Measurements from ENCODE around the gene NAB2. TPM values are rescaled to one million over a fixed set of nuclear protein-coding genes. Genes with fewer than 3 reads are reported as not detected.

NAB2 gene
- total and polyA plus RNA-seq, 2 donors (not counting 3 experiments of a cell fraction or from before 2014, with no cell fraction given), result 14.6 to 15.9 TPM

DNA sequence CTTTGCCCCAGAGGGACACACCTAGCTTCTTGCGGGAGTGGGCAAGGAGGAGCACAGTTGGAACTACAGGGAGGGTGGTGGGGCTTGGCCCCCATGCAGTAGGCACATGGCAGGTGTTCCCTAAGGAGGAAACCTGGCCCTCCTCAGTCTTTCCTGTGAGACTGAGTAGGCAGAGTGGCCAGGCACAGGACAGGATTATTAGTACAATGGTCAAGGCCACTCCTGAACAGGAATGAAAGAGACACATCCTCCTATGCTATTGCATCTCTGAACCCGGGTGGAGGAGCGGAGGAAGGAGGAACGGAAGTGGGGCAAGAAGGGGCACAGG, 39.8 kb upstream of the NAB2 start:
- BruUV-seq (replicated peaks), result no TSS peak
- dilution Hi-C loops (cut with MboI; ENCODE audit: extremely low pct_ligation_motif_present, low sequenced_read_pairs) (no loop called here), intact Hi-C loops (cut with micrococcal nuclease) (no loop called here)
- ChIA-PET POLR2A (no interaction called here), CTCF (interaction anchor here (1.0 to 1.9 kb wide), 2 partner anchors 15 to 63 kb away, joined by 3 to 8 read pairs; no protein-coding TSS in a partner anchor)
- Histone ChIP-seq H3K9me3 (replicated peaks; ENCODE audit: control insufficient read depth, insufficient read depth, low read length) (no peaks in the 10 kb centered on the region), H3K36me3 (ENCODE audit: control insufficient read depth in 2 of 2, extremely low read depth in 1 of 2, insufficient read depth in 2 of 2, low read length in 2 of 2) (no peaks in the 10 kb centered on the region), H3K9ac (replicated peaks; ENCODE audit: extremely low read depth, insufficient read depth, low read length) (no peak overlapping the region), H3K9me1 (replicated peaks; ENCODE audit: control insufficient read depth, extremely low read depth, insufficient read depth, low read length) (no peaks in the 10 kb centered on the region), H3K4me3 (replicated peaks in 1 of 3; ENCODE audit: insufficient read depth in 1 of 3, low read depth in 1 of 3, low read length in 3 of 3) (no peak overlapping the region), H2AFZ (ENCODE audit: low read depth, low read length) (no peak overlapping the region), H3K79me2 (ENCODE audit: control insufficient read depth, insufficient read depth, low read length) (no peaks in the 10 kb centered on the region), H3K27me3 (ENCODE audit: control insufficient read depth in 2 of 2, insufficient read depth in 2 of 2, low read length in 2 of 2) (peaks cover 5 to 9% of the 10 kb centered on the region in 2 experiments), H4K20me1 (replicated peaks; ENCODE audit: control insufficient read depth, extremely low read depth, insufficient read depth, low read length) (no peaks in the 10 kb centered on the region), H3K27ac (ENCODE audit: insufficient read depth, low read depth, low read length) (no peak overlapping the region), H3K4me2 (ENCODE audit: insufficient read depth, low read length) (no peak overlapping the region), H3K4me1 (ENCODE audit: control insufficient read depth, extremely low read depth, insufficient read depth, low read length) (no peaks in the 10 kb centered on the region)
- TF ChIP-seq EZH2 (IDR thresholded peaks at IDR 0.05; ENCODE audit: borderline replicate concordance, low read depth, low read length, severe bottlenecking) (no peak), MYC (IDR thresholded peaks at IDR 0.05; ENCODE audit: low read depth, low read length) (no peak), POLR2A (IDR thresholded peaks at IDR 0.05; ENCODE audit: low read depth, low read length) (no peak), GATA2 (IDR thresholded peaks at IDR 0.05; ENCODE audit: insufficient read depth, insufficient read length, low read depth, low read length) (no peak), FOS (IDR thresholded peaks at IDR 0.05; ENCODE audit: borderline replicate concordance, insufficient read depth, low read length) (no peak), POLR2AphosphoS5 (IDR thresholded peaks at IDR 0.05; ENCODE audit: insufficient read depth, low read depth, low read length) (no peak), JUN (IDR thresholded peaks at IDR 0.05; ENCODE audit: borderline replicate concordance, insufficient read depth, insufficient read length, low read depth) (no peak)
- TF ChIP-seq, protein P1, sequence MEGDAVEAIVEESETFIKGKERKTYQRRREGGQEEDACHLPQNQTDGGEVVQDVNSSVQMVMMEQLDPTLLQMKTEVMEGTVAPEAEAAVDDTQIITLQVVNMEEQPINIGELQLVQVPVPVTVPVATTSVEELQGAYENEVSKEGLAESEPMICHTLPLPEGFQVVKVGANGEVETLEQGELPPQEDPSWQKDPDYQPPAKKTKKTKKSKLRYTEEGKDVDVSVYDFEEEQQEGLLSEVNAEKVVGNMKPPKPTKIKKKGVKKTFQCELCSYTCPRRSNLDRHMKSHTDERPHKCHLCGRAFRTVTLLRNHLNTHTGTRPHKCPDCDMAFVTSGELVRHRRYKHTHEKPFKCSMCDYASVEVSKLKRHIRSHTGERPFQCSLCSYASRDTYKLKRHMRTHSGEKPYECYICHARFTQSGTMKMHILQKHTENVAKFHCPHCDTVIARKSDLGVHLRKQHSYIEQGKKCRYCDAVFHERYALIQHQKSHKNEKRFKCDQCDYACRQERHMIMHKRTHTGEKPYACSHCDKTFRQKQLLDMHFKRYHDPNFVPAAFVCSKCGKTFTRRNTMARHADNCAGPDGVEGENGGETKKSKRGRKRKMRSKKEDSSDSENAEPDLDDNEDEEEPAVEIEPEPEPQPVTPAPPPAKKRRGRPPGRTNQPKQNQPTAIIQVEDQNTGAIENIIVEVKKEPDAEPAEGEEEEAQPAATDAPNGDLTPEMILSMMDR (IDR thresholded peaks at IDR 0.05; ENCODE audit: extremely low read depth in 1 of 2, insufficient read depth in 1 of 2, low read depth in 1 of 2, low read length in 2 of 2), result no peak
- TF ChIP-seq, protein P2, sequence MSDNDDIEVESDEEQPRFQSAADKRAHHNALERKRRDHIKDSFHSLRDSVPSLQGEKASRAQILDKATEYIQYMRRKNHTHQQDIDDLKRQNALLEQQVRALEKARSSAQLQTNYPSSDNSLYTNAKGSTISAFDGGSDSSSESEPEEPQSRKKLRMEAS (IDR thresholded peaks at IDR 0.05; ENCODE audit: insufficient read depth, insufficient read length), result no peak
- no peak for DNase-seq (ENCODE audit: low read depth, low spot score)
- no peak for FAIRE-seq

Data from endothelial cell of umbilical vein (primary cell).